Activated CD8-positive, alpha-beta T cell treated with anti-CD3 and anti-CD28 coated beads for 36 hours (primary cell): Measurements from ENCODE around the gene GABRR2. TPM values are rescaled to one million over a fixed set of nuclear protein-coding genes. Genes with fewer than 3 reads are reported as not detected.

Experiments
- ATAC-seq: fragments of 200-7000 bp; cut with Tn5 transposase; one replicate; pipeline ENCODE4 v1.10.0; 2021; ENCODE audit warnings: mild to moderate bottlenecking, moderate library complexity
- CTCF ChIA-PET: fragments of 350-600 bp; sonication (Branson Sonifier 250); formaldehyde crosslinking; loops from one replicate; lab custom pipeline; 2021; ENCODE audit warnings: antibody characterized with exemption; lab: Charles Lee
- POLR2A ChIA-PET: fragments of 350-600 bp; sonication (Branson Sonifier 250); formaldehyde crosslinking; loops from one replicate; lab custom pipeline; 2021; ENCODE audit warnings: antibody characterized with exemption; lab: Charles Lee
- DNase-seq: peaks from one replicate; pipeline ENCODE4 v3.0.0-alpha.2; 2020
- H3K27ac Mint-ChIP-seq: one replicate; pipeline ENCODE4 v1.8.0; 2021; ENCODE audit warnings: mild to moderate bottlenecking, mixed read lengths
- H3K27me3 Mint-ChIP-seq: one replicate; pipeline ENCODE4 v1.8.0; 2021; ENCODE audit warnings: mixed read lengths
- H3K36me3 Mint-ChIP-seq: one replicate; pipeline ENCODE4 v1.8.0; 2021; ENCODE audit warnings: low read depth, mixed read lengths
- H3K4me1 Mint-ChIP-seq: one replicate; pipeline ENCODE4 v1.8.0; 2021; ENCODE audit warnings: low read depth, mixed read lengths
- H3K4me3 Mint-ChIP-seq: one replicate; pipeline ENCODE4 v1.8.0; 2021; ENCODE audit warnings: mild to moderate bottlenecking, moderate library complexity, mixed read lengths
- H3K9me3 Mint-ChIP-seq: one replicate; pipeline ENCODE4 v1.8.0; 2021; ENCODE audit warnings: mixed read lengths
- CTCF ChIP-seq: fragments of 200-600 bp; IDR thresholded peaks from one replicate; pipeline ENCODE4 v1.8.0; 2022; ENCODE audit warnings: antibody characterized with exemption, mild to moderate bottlenecking
- intact Hi-C: fragments of 100-400 bp; cut with micrococcal nuclease; formaldehyde crosslinking; loops from one replicate; pipeline ENCODE4 v1.10.0; 2022
- total RNA-seq, 2 experiments: library from RNA; stranded (reverse); gene quantifications; one replicate each; pipeline ENCODE4 v1.2.3, GENCODE V29; 2021

GABRR2 gene
- total RNA-seq, 2 experiments from 2014 or later, result 0.20 to 0.40 TPM

DNA sequence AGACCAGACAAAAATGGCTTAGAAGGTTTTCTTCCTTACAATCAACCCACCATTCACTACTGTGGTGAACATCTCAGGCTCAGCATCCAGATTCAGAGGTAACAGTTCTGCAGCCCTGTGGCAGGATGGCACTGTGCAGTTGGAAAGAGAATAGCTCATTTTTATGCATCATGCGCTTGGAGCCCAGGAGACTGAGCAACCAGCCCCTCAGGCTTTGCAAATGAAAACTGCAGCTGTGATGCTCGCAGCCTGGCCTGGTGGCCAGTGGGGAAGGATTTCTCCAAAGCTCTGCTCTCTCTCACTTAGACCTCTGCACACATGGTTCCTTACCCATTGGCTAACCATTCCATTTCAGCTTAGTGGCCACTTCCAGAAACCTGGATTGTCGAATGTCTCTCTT is 45.8 kb downstream of the GABRR2 start:
- Mint-ChIP-seq H3K27me3 (no peaks in the 10 kb centered on the region), H3K4me3 (no peak overlapping the region), H3K36me3 (no peaks in the 10 kb centered on the region), H3K4me1 (no peaks in the 10 kb centered on the region), H3K9me3 (no peaks in the 10 kb centered on the region), H3K27ac (no peak overlapping the region)
- ATAC-seq, result no peak
- CTCF ChIA-PET, result interaction anchor here (1.4 to 3.2 kb wide), 3 partner anchors 13 to 103 kb away, joined by 3 to 20 read pairs (median 9); no protein-coding TSS in a partner anchor
- no peak for TF ChIP-seq CTCF
- POLR2A ChIA-PET, result no interaction called here
- DNase-seq, result no peak
- intact Hi-C loops, result no loop called here

GRCh38 chr6:89268776-89269175 is 46.3 kb downstream of the GABRR2 start:
- no peak for TF ChIP-seq CTCF
- Mint-ChIP-seq H3K4me3 (no peak overlapping the region), H3K27ac (no peak overlapping the region), H3K9me3 (no peaks in the 10 kb centered on the region), H3K4me1 (no peaks in the 10 kb centered on the region), H3K36me3 (no peaks in the 10 kb centered on the region), H3K27me3 (no peaks in the 10 kb centered on the region)
- ATAC-seq (no peak), DNase-seq (no peak)
- intact Hi-C loops, result no loop called here
- ChIA-PET CTCF (interaction anchor here (1.4 to 3.2 kb wide), 3 partner anchors 14 to 103 kb away, joined by 3 to 20 read pairs (median 9); no protein-coding TSS in a partner anchor), POLR2A (no interaction called here)

GRCh38 chr6:89267918-89268317 is 47.2 kb downstream of the GABRR2 start:
- CTCF ChIA-PET, result interaction anchor here (1.4 to 3.2 kb wide), 4 partner anchors 15 to 286 kb away, joined by 3 to 20 read pairs (median 10); no protein-coding TSS in a partner anchor
- no peak for ATAC-seq
- TF ChIP-seq CTCF, result no peak
- Mint-ChIP-seq H3K4me3 (no peak overlapping the region), H3K4me1 (no peaks in the 10 kb centered on the region), H3K27ac (no peak overlapping the region), H3K27me3 (no peaks in the 10 kb centered on the region), H3K9me3 (no peaks in the 10 kb centered on the region), H3K36me3 (no peaks in the 10 kb centered on the region)
- intact Hi-C loops, result no loop called here
- POLR2A ChIA-PET, result no interaction called here
- DNase-seq, result no peak

- Mint-ChIP-seq H3K36me3 (no peaks in the 10 kb centered on the region), H3K27me3 (no peaks in the 10 kb centered on the region), H3K4me1 (peaks cover 5% of the 10 kb centered on the region), H3K27ac (no peak overlapping the region), H3K9me3 (no peaks in the 10 kb centered on the region), H3K4me3 (no peak overlapping the region)
- no peak for TF ChIP-seq CTCF
- intact Hi-C loops, result no loop called here
- ChIA-PET POLR2A (no interaction called here), CTCF (no interaction called here)
- ATAC-seq (no peak), DNase-seq (no peak)
Observed at GRCh38 chr6:89264296-89264695, 50.8 kb downstream of the GABRR2 start.

- ChIA-PET CTCF (interaction anchor here (1.4 to 1.9 kb wide), 3 partner anchors 19 to 112 kb away, joined by 3 to 6 read pairs (median 5); no protein-coding TSS in a partner anchor), POLR2A (no interaction called here)
- H3K27ac Mint-ChIP-seq, result no peak overlapping the region
- ATAC-seq, result no peak
- peaks cover 9% of the 10 kb centered on the region for H3K4me1 Mint-ChIP-seq
- intact Hi-C loops, result no loop called here
- no peak for DNase-seq
- no peaks in the 10 kb centered on the region for H3K36me3 Mint-ChIP-seq
- no peaks in the 10 kb centered on the region for H3K27me3 Mint-ChIP-seq
- H3K4me3 Mint-ChIP-seq, result no peak overlapping the region
- no peak for TF ChIP-seq CTCF
- no peaks in the 10 kb centered on the region for H3K9me3 Mint-ChIP-seq
Observed at GRCh38 chr6:89260832-89261231, 54.3 kb downstream of the GABRR2 start.
